HG02642 (cell line): ENCODE data around the gene FGA.

Source experiments
- ATAC-seq: cut with Tn5 transposase; IDR thresholded peaks from one replicate; pipeline ENCODE4 v1.9.1; 2021; ENCODE audit warnings: mild to moderate bottlenecking; ENCODE audit not compliant: unreplicated experiment, poor library complexity

Gene FGA

GRCh38 chr4:154549894-154550790 lies 40.4 kb downstream of the FGA start, which contains the start of gene PLRG1:
Gene PLRG1 (minus strand): TSS chr4:154550400. CDS start chr4:154550308, 92 bp downstream.
- ATAC-seq, result peak; percentile 99

- ATAC-seq, result no peak
These were observed 44.9 kb downstream of the FGA start for GRCh38 chr4:154545689-154546088.

DNA sequence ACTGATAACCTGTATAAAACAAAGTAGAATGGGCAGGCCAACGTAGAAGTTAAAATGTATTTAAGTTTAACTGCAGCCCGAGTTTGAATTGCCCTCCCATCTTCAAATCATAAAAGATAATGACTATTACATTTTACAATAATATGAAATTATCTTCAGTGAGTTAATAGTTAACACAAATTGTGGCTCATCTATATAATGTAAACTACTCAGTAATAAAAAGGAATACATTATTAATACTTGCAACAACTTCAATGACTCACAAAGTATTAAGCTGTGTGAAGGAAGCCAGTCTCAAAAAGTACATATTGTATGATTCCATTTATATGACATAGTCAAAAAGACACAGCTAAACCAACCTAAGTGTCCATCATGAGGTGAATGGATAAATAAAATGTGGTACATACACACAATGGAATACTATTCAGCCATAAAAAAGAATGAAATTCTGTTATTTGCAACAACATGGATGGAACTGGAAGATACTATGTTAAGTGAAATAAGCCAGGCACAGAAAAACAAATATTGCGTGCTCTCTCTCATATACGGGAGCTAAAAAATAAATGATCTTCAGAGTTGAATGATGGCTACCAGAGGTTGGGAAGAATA lies 48.2 kb downstream of the FGA start:
- ATAC-seq, result no peak
